Glutamatergic neuron (in vitro differentiated cells): ENCODE data around the gene SPTBN1. TPM values are rescaled to one million over a fixed set of nuclear protein-coding genes. Genes with fewer than 3 reads are reported as not detected.
"Not testable (repeated sequence)": the region's sequence is repeated elsewhere in the genome, so short reads cannot be mapped to it uniquely, and the experiment has no call there.

ENCODE experiments used
- DNase-seq: peaks from one replicate; pipeline ENCODE4 v3.0.0; 2022
- H3K27ac Mint-ChIP-seq: one replicate; pipeline ENCODE4 v1.8.0; 2020; ENCODE audit warnings: mild to moderate bottlenecking, mixed read lengths, inconsistent platforms; ENCODE audit not compliant: unreplicated experiment
- H3K27me3 Mint-ChIP-seq: one replicate; pipeline ENCODE4 v1.8.0; 2020; ENCODE audit warnings: mild to moderate bottlenecking, moderate library complexity, mixed read lengths, inconsistent platforms; ENCODE audit not compliant: unreplicated experiment
- H3K36me3 Mint-ChIP-seq: one replicate; pipeline ENCODE4 v1.8.0; 2020; ENCODE audit warnings: mild to moderate bottlenecking, mixed read lengths, inconsistent platforms; ENCODE audit not compliant: unreplicated experiment
- H3K4me1 Mint-ChIP-seq: one replicate; pipeline ENCODE4 v1.8.0; 2020; ENCODE audit warnings: mild to moderate bottlenecking, low read depth, mixed read lengths, inconsistent platforms; ENCODE audit not compliant: unreplicated experiment
- H3K4me3 Mint-ChIP-seq: one replicate; pipeline ENCODE4 v1.8.0; 2020; ENCODE audit warnings: mild to moderate bottlenecking, mixed read lengths, inconsistent platforms; ENCODE audit not compliant: unreplicated experiment
- H3K9me3 Mint-ChIP-seq: one replicate; pipeline ENCODE4 v1.8.0; 2020; ENCODE audit warnings: mild to moderate bottlenecking, moderate library complexity, mixed read lengths, inconsistent platforms; ENCODE audit not compliant: unreplicated experiment
- total RNA-seq: library from RNA; stranded (reverse); fragmentation: NEBNext Ultra II Directional; extraction: Animal tissue kit (Norgen Biotek cat#: 25700); gene quantifications from one replicate; pipeline ENCODE4 v1.2.1, GENCODE V29; 2021; ENCODE audit not compliant: unreplicated experiment
- TF ChIP-seq, protein P1 (sequence below): fragments of 200-600 bp; sonication (generic); IDR thresholded peaks from one replicate; pipeline ENCODE4 v1.5.0; 2021; ENCODE audit not compliant: partially characterized antibody, unreplicated experiment

Gene SPTBN1
- total RNA-seq, 1 donor from 2014 or later = 385 TPM

DNA sequence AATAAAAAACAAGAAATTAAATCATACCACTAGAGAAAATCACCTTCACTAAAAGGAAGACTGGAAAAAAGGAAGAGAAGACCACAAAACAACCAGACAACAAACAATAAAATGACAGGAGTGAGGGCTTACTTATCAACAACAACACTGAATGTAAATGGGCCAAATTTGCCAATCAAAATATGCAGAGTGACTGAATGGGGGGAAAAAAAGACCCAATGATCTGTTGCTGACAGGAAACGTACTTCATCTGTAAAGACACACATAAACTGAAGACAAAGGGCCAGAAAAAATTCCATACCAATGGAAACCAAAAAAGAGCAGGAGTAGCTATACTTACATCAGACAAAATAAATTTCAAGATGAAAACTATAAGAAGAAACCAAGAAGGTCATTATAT lies 241.8 kb downstream of the SPTBN1 start:
- Mint-ChIP-seq H3K4me3 (no peak overlapping the region), H3K27ac (no peak overlapping the region), H3K27me3 (peaks cover 2% of the 10 kb centered on the region), H3K4me1 (peaks cover 2% of the 10 kb centered on the region), H3K36me3 (peaks cover 8% of the 10 kb centered on the region), H3K9me3 (peaks cover 4% of the 10 kb centered on the region)
- TF ChIP-seq, protein P1, sequence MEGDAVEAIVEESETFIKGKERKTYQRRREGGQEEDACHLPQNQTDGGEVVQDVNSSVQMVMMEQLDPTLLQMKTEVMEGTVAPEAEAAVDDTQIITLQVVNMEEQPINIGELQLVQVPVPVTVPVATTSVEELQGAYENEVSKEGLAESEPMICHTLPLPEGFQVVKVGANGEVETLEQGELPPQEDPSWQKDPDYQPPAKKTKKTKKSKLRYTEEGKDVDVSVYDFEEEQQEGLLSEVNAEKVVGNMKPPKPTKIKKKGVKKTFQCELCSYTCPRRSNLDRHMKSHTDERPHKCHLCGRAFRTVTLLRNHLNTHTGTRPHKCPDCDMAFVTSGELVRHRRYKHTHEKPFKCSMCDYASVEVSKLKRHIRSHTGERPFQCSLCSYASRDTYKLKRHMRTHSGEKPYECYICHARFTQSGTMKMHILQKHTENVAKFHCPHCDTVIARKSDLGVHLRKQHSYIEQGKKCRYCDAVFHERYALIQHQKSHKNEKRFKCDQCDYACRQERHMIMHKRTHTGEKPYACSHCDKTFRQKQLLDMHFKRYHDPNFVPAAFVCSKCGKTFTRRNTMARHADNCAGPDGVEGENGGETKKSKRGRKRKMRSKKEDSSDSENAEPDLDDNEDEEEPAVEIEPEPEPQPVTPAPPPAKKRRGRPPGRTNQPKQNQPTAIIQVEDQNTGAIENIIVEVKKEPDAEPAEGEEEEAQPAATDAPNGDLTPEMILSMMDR = no peak
- no peak for DNase-seq

DNA sequence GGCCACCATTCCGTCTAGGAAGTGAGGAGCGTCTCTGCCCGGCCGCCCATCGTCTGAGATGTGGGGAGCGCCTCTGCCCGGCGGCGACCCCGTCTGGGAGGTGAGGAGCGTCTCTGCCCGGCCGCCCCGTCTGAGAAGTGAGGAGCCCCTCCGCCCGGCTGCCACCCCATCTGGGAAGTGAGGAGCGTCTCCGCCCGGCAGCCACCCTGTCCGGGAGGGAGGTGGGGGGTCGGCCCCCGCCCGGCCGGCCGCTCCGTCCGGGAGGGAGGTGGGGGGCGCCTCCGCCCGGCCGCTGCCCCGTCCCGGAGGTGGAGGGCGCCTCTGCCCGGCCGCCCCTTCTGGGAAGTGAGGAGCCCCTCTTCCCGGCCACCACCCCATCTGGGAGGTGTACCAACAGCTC lies 242.8 kb downstream of the SPTBN1 start:
- DNase-seq, H3K4me1 Mint-ChIP-seq, H3K9me3 Mint-ChIP-seq, H3K36me3 Mint-ChIP-seq, H3K27me3 Mint-ChIP-seq, H3K27ac Mint-ChIP-seq, H3K4me3 Mint-ChIP-seq: not testable (repeated sequence)

DNA sequence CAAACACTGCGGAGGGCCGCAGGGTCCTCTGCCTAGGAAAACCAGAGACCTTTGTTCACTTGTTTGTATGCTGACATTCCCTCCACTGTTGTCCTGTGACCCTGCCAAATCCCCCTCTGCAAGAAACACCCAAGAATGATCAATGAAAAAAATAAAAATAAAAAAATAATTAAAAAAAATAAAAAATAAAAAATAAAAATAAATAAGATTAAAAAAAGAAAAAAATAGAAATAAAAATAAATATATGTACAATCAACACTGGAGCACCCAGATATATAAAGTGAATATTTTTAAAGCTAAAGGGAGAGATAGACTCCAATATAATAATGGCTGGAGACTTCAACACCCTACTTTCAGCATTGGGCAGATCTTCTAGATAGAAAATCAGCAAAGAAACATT lies 243.5 kb downstream of the SPTBN1 start:
- TF ChIP-seq, protein P1 = no peak
- no peak for DNase-seq
- Mint-ChIP-seq H3K9me3 (peaks cover 4% of the 10 kb centered on the region), H3K36me3 (peaks cover 8% of the 10 kb centered on the region), H3K27me3 (no peaks in the 10 kb centered on the region), H3K27ac (peak overlapping the region; percentile 64), H3K4me3 (no peak overlapping the region), H3K4me1 (no peaks in the 10 kb centered on the region)

DNA sequence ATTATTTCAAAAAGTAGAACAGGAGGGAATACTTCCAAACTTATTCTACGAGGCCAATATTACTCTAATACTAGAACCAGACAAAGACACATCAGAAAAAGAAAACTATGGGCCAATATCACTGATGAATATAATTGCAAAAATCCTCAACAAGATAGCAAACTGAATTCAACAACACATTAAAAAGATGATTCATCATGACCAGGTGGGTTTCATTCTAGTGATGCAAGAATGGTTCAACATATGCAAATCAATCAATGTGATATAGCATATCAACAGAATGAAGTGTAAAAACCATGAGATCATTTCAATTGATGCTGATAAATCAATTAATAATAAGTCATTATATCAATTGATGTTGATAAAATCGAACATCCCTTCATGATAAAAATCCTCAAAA lies 244.9 kb downstream of the SPTBN1 start:
- H3K4me3 Mint-ChIP-seq = no peak overlapping the region
- no peak for DNase-seq

DNA sequence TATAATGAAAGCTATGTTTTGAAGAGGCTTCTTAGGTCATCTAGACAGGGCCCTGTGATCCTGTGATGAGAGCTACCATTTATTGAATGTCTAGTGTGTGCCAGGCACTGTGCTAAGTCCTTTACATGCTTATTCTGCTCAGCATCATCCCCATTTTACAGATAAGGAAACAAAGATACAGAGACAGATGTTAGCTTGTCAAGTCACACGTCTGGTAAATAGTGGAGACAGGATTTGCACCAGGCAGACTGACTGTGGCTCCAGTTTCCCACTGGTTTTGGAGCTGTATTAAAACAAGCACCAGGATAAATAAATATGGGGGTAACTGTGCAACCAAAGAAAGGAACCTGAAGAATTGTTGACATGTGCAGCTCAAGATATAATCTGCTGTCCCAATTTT lies 248.1 kb downstream of the SPTBN1 start:
- Mint-ChIP-seq H3K27ac (no peak overlapping the region), H3K36me3 (no peaks in the 10 kb centered on the region), H3K9me3 (peaks cover 1% of the 10 kb centered on the region), H3K4me1 (no peaks in the 10 kb centered on the region), H3K27me3 (no peaks in the 10 kb centered on the region), H3K4me3 (no peak overlapping the region)
- TF ChIP-seq, protein P1 = no peak
- no peak for DNase-seq

More for the DNA sequence above, 244.9 kb downstream of the SPTBN1 start:
- Mint-ChIP-seq H3K27ac (no peak overlapping the region), H3K4me1 (no peaks in the 10 kb centered on the region), H3K9me3 (peaks cover 4% of the 10 kb centered on the region), H3K27me3 (no peaks in the 10 kb centered on the region), H3K36me3 (peaks cover 8% of the 10 kb centered on the region)
- TF ChIP-seq, protein P1 = no peak
